GM19452 (cell line): Measurements from ENCODE around the gene SHISA5.
"Not testable (repeated sequence)": the region's sequence is repeated elsewhere in the genome, so short reads cannot be mapped to it uniquely, and the experiment has no call there.

Experiments used
- ATAC-seq: cut with Tn5 transposase; IDR thresholded peaks from one replicate; pipeline ENCODE4 v1.9.1; 2021; ENCODE audit not compliant: unreplicated experiment

The SHISA5 gene

GRCh38 chr3:48478626-48479555 lies 25.1 kb downstream of the SHISA5 start:
- no peak for ATAC-seq

DNA sequence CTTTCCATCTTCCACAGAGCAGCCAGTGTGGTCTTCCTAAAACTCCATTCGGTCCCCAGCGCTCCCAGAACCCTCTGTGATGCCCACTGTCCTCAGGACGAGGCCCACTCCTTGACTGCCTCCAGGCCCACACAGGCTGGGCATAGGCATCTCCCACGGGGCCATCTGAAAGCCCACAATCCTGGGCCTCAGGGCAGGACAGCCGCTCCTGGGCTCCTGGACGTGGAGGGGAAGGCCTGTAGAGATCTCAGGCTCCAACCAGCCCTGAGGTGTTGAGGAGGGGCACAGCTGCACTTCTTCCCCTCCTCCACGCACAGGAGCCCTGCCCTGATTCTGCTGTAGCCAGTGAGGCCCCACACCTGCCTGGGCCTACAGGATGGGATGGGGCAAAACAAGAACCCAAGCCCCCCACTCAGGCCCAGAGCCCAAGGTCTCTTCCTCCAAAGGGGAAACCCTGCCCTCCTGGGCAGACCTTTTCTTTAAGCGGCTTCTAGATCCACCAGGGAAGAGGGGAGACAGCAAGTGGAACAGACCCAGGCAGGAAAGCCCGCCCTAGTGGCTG lies 25.9 kb downstream of the SHISA5 start:
- no peak for ATAC-seq

DNA sequence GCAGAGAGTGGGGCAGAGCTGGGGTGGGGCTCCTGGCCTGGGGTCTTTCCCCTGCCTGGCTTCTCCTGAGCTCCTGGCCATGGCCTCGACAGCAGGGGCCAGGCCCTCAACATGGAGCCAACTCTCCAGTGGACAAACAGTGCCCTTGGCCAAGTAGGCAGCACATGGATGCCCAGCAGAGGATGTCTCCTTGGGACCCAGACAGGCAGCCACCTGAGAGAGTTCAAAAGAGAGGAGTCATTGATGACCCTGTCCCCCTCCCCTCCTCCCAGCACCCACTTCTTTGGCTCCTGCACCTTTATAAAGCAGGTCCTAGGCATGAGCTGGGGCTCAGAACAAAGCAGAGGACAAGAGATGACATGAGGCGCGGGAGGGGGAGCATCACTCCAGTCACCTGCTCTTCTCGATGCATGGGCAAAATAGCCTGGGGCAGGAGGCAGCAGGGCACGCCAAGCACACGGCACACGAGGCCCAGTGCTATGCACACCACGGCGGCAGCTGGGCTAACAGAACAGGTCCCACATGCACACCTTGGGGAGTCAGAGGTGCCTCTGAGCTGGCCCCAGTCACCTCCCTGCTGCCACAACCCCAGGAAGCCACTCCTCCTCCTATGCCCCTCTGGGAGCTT lies 27.4 kb downstream of the SHISA5 start:
- ATAC-seq, result no peak

DNA sequence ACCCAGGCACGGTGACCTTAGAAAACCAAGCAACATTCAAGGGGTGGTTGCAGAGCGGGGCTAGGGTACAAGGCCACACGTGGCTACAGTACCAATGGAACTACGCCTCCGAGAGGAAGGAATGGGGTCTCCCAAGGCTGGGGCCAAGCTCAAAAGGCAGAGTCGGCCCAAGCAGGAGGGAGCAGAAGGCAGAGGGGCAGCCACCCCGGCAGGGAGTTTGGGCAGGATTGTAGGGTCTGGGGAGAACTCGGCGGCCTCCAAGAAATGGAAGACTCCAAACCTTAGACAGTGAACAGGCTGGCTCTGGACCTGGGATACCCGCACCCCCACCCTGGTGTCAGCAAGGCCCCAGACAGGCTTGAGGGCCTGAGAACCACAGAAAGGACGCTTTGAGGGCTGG lies 28.8 kb downstream of the SHISA5 start:
- ATAC-seq, result no peak

DNA sequence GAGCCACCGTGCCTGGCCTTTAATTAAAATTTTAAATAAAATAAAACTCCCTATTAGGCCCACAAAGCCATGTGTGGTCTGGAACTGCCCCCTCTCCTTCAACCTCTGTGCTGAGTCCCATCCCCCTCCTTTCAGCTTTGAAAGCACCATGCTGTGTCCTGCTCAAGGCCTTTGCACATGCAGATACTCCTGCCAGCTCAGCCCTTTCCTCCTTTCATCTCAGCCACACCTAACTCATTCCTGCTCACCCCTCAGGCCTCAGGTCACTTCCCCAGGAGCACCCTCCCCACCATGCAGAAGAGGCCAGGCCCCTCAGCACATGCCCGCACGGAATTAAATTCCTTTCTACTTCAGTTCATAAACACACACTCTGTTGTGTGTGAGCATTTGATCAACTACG lies 29.4 kb downstream of the SHISA5 start:
- no peak for ATAC-seq

DNA sequence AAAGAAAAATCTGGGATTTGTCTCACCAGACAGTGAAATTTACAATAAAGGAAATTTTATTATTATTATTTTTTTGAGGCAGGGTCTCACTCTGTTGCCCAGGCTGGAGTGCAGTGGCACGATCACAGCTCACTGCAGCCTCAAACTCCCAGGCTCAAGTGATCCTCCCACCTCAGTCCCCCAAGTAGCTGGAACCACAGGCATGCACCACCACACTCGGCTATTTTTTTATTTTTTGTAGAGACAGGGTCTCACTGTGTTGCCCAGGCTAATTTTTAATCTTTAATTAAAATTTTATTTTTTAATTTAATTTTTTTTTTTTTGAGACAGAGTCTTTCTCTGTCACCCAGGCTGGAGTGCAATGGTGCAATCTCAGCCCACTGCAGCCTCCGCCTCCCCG lies 29.9 kb downstream of the SHISA5 start:
- not testable (repeated sequence) for ATAC-seq

DNA sequence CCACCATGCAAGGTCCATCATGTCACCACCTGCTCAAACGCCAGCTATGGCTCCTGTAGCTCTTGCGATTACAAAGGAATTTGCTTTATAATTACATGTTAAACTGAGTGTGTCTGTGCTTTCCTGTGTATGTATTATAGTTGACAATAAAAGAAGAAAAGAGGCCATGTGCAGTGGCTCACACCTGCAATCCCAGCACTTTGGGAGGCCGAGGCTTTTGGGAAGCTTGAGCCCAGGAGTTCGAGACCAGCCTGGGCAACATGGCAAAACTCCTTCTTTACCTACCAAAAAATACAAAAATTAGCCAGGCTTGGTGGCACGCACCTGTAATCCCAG lies 30.4 kb downstream of the SHISA5 start:
- no peak for ATAC-seq

- ATAC-seq, result peak; percentile 82
Observed at GRCh38 chr3:48472923-48473616, 30.9 kb downstream of the SHISA5 start.

DNA sequence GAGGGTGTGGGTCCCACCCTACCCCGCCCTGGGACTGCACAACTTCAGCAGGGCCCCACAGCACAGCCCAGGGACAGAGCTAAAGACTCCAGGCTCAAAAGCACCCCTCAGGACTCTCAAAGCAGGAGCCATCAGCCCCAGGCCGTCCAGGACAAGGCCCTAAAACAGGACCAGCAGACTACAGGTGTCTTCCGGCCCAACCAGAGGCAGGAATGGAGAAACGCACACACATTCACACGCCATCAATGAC lies 31.4 kb downstream of the SHISA5 start:
- peak; percentile 16 for ATAC-seq

DNA sequence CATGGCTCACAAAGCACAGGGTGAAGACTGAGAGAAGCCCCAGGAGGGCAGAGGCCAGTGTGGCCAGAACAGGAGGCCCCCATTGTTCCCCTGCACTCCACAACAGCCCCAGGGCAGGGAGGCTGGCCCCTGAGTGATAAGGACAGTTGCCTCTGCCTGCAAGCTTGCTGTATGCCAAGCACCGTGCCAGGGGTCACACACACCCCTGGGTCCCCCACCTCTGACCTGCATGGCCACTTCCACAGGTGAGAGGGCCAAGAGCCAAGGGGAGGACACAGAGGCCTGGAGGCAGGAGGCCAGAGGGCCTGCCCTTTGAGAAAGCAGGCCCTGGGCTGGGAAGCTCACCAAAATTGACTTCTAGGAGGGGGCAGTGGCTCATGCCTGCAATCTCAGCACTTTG lies 33.7 kb downstream of the SHISA5 start:
- no peak for ATAC-seq

DNA sequence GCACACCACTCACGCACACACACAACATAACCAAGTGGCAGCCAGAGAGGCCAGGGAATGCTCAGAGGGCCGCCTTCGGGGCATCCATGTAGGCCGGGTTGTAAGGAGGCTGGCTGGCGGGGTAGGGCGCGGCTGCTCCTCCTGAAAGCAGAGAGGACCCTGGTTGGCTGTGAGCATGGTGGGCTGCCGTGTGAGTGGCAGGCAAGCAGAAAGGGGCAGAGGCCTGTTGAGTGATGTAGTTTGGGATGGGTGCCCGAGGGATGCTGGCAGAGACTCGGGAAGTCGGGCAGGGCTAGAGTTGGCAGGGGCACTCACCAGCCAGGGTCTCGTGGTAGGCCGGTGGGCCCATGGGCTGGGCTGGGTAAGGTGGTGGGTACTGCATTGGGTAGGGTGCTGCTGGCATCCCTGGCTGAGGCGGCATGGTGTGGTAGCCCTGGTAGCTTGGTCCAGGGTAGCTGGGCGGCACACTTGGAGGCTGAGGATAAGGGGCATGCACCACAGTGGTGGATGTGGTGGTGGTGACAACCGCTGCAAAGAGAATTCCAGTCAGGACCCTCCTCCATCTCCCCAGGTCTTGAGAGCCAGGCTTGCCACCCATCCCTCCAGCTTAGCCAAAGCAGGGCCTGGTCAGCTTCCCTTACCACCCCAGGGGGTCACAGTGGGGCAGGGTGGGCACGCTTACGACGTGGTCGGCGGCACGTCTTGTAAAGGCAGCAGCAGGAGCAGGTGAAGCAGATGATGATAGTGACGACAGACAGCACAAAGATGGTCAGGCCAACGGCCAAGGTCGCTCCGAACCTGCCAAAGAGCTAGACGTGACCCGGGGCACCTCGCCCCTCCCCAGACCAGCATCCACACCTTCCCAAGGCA lies 34.7 kb downstream of the SHISA5 start:
- no peak for ATAC-seq

DNA sequence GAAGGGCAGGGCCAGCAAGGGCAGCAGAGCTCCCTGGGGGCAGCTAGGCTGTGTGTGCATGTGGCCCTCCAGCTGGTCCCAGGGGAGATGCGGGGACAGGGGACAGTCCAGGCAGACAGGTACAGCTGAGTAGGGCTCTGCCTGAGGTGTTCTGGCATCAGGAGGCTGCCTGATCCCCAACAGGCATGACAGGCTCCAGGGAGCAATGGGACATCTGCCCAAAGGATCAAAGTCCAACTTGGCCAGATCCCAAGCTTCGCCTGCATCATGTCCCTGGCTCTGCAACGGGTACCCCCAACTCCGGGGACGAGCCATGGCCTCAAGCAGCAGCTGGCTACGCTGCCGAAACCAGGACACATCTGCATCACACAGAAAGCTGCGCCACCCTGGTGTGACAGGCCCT lies 35.6 kb downstream of the SHISA5 start:
- no peak for ATAC-seq

GRCh38 chr3:48467473-48468267 lies 36.3 kb downstream of the SHISA5 start:
- ATAC-seq, result no peak

- ATAC-seq, result no peak
Observed at GRCh38 chr3:48467110-48467454, 36.9 kb downstream of the SHISA5 start.

- ATAC-seq, result peak; percentile 9
Observed at GRCh38 chr3:48466386-48467109, 37.4 kb downstream of the SHISA5 start.

GRCh38 chr3:48465531-48466378 lies 38.2 kb downstream of the SHISA5 start:
- peak; percentile 82 for ATAC-seq

GRCh38 chr3:48465237-48465530 lies 38.8 kb downstream of the SHISA5 start:
- no peak for ATAC-seq

DNA sequence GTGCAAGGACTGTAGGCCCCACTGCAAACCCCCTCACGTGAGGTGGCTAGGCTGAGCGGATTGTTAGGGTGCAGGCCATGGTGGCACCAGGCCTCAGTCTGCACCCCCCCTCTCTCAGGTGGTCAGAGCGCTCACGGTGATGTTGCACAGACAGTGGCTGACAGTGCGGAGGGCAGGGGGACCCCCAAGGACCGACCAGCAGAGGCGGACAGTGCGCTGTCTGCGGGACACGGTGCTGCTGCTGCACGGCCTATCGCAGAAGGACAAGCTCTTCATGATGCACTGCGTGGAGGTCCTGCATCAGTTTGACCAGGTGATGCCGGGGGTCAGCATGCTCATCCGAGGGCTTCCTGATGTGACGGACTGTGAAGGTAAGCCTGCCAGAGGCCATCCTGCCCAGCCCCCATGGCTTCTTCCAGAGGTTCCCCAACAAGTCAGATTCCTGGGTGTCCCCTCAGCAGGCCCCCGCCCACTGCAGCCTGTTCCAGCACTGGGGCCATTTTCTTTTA lies 39.2 kb downstream of the SHISA5 start:
- no peak for ATAC-seq

DNA sequence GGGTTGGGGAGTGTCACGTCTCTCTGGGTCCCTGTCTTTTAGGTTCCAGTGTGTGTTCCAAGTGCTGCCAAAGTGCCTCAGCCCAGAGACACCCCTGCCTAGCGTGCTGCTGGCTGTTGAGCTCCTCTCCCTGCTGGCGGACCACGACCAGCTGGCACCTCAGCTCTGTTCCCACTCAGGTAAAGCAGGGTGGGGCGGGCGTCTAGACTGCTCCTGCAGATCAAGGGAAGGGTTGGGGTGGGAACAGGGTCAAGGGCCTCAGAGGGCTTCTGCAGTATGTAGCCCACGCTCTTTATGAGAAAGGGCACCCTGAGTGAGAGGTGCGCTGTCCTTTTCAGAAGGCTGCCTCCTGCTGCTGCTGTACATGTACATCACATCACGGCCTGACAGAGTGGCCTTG lies 40.3 kb downstream of the SHISA5 start:
- ATAC-seq, result no peak
